Activated CD4-positive, alpha-beta T cell treated with anti-CD3 and anti-CD28 coated beads, Interleukin-2, Interleukin-4, amounts not matched to agents 100 ng/mL and 50 ng/mL, durations not matched to agents 16 hours and 8 hours (primary cell): ENCODE data around the gene HOXD4.

Source experiments
- DNase-seq: peaks from one replicate; pipeline ENCODE4 v3.0.0-alpha.2; 2020; ENCODE audit warnings: low spot score

HOXD4 gene

GRCh38 chr2:176114120-176114929 is 37.0 kb upstream of the HOXD4 start:
- no peak for DNase-seq

- DNase-seq, result no peak
Measured at GRCh38 chr2:176114930-176115625, 36.3 kb upstream of the HOXD4 start.

GRCh38 chr2:176115883-176116813 is 35.2 kb upstream of the HOXD4 start, which contains the start of gene HOXD10:
Gene HOXD10, plus strand, starts transcription at chr2:176116778. Its CDS starts 56 bp downstream, at chr2:176116834.
- DNase-seq, result no peak

GRCh38 chr2:176117162-176117822 is 34.1 kb upstream of the HOXD4 start:
- no peak for DNase-seq

GRCh38 chr2:176117823-176118371 is 33.5 kb upstream of the HOXD4 start:
- no peak for DNase-seq

GRCh38 chr2:176118601-176119339 is 32.6 kb upstream of the HOXD4 start:
- peak; percentile 23 for DNase-seq

GRCh38 chr2:176120364-176121189 is 30.8 kb upstream of the HOXD4 start:
- no peak for DNase-seq

- DNase-seq, result no peak
Measured at GRCh38 chr2:176121190-176122051, 29.9 kb upstream of the HOXD4 start.

- DNase-seq, result no peak
Measured at GRCh38 chr2:176122052-176122682, 29.2 kb upstream of the HOXD4 start.

GRCh38 chr2:176122683-176123410 is 28.5 kb upstream of the HOXD4 start, which contains the start of gene HOXD9:
Gene HOXD9, plus strand, starts transcription at chr2:176122719. Its CDS starts 50 bp downstream, at chr2:176122769.
- DNase-seq, result no peak

- DNase-seq, result no peak
Measured at GRCh38 chr2:176123411-176124109, 27.8 kb upstream of the HOXD4 start.

GRCh38 chr2:176124110-176124946 is 27.0 kb upstream of the HOXD4 start:
- no peak for DNase-seq

- no peak for DNase-seq
Measured at GRCh38 chr2:176124947-176125771, 26.2 kb upstream of the HOXD4 start.

GRCh38 chr2:176125772-176126054 is 25.6 kb upstream of the HOXD4 start:
- no peak for DNase-seq
